ENCODE results near the gene KSR1.
A peak's percentile ranks its signal among the peaks of the same experiment; 100 is the strongest.
"Not testable (repeated sequence)": the region's sequence is repeated elsewhere in the genome, so short reads cannot be mapped to it uniquely, and the experiment has no call there.

Gene KSR1

GRCh38 chr17:27455914-27456680 lies at the start of gene KSR1:
Gene KSR1, plus strand, starts transcription at chr17:27456448. Its CDS starts 196 bp downstream, at chr17:27456644.
- peak; percentile 74 for DNase-seq

DNA sequence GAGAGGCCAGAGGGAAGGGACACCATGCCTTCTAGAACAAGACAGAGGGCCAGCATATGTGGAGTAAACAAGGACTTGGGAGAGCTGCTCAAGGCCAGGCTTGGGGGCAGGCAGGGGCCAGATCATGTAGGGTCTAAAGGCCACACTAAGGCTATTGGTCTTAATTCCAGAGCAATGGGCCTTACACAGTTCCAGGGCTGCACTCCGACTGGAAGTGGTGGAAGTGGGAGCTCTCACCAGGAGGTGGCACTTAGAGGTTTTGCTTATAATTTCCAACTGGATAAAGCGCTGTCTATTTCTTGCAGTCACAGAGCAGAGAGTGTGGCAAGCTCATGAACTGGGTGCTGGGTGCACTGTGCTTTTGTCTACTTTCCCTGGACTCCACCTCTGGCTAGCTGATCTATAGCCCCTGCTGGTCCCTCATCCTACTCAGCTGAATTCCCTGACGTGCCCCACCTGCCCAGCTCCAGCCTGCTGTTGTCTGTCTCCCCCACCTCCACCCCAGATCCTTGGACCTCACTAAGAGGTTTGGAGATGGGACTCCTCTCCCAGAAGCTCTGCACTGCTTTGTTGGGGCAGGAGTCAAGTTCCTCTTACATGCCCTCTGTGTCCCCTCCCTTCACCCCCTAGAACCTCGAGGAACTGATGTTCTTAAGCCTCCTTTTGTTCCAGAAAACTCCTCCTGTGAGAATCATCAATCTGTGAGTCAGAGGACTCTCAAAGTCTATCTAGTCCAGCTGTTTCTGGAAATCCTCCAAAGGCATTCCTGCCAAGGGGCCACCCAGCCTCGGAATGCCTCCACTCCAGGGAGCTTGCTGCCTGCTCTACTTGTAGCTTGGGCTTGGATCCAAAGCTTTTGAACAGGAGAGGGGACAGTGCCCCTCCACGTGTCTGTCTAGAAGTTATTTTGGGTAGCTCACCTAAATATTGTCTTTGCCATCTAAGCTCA lies 48.1 kb upstream of the KSR1 start:
- no peak for DNase-seq

DNA sequence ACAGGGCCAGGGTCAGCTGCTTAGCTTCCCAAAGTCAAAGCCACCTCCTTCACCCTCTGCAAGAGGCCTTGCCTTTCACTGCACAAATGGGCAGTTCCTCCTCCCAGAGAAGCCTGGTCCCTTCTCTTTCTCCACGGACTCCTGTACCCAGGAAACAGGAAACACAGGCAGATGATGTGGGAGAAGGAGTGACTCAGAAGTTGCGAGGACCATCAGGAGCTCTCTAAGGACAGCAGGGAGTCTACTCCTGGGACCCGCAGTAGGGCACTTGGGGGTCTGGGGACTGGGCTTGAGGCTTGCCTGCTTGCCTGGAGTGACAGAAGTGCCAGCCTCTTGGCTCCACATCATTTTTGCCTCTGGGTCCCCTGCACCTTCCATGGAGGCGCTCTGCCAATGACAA lies 47.4 kb upstream of the KSR1 start:
- no peak for DNase-seq

DNA sequence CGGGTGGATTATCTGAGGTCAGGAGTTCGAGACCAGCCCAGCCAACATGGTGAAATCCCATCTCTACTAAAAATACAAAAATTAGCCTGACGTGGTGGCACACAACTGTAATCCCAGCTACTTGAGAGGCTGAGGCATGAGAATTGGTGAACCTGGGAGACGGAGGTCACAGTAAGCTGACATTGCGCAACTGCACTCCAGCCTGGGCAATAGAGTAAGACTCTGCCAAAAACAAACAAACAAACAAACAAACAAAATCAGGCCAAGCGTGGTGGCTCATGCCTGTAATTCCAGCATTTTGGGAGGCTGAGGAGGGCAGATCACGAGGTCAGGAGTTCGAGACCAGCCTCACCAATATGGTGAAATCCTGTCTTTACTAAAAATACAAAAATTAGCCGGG lies 44.1 kb upstream of the KSR1 start:
- not testable (repeated sequence) for DNase-seq

- DNase-seq: no peak
Observed at GRCh38 chr17:27413315-27413714, 42.9 kb upstream of the KSR1 start.

DNA sequence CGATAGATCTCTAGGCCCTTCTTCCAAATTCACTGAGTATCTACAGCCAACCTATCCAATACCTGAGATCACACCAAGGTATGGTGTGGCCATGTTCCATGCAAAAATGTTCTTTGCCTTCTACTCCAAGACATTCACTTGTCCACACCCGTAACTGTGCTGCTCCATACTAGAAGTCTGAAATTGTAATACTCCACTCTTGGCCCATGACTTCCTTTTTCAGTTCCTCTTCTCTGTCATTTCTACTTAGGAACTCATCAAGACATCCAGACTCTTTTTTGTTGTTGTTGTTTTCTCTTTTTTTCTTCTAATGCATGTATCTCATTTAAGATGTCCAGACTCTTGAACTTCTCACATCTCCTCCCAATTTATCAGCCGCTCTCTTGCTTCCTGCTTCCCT lies 42.5 kb upstream of the KSR1 start:
- DNase-seq: no peak

DNA sequence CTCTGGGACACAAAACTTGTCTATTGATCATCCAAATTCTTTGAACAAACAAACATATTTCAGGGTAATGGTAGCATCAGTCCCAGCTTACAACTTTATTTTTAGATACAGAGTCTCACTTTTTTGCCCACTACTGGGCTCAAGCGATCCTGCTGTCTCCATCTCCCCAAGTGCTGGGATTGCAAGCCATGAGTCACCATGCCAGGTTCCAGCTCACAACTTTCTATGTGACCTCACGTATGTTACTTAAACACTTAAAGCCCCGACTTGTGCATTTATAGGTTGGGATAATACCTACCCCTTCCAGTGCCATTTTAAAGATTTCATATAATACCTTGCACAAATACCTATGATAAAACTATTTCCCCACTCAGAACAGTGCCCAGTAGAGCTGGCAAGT lies 42.0 kb upstream of the KSR1 start:
- DNase-seq: no peak

DNA sequence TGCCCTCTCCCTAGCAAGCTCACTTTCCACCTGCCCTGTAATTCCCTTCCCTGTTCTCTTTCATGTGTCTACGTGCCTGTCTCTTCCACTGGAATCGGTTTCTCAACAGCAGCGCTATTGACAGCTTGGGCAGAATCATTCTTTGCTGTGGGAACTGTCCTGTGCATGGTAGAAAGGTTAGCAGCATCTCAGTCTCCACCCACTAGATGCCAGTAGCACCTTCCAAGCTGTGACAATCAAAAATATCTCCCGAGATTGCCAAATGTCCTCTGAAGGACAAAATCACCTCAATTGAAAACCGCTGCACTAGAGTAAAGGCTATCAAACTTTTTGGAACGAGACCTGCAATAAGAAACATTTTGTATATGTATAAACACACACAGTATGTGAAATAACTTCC lies 41.6 kb upstream of the KSR1 start:
- DNase-seq: no peak

DNA sequence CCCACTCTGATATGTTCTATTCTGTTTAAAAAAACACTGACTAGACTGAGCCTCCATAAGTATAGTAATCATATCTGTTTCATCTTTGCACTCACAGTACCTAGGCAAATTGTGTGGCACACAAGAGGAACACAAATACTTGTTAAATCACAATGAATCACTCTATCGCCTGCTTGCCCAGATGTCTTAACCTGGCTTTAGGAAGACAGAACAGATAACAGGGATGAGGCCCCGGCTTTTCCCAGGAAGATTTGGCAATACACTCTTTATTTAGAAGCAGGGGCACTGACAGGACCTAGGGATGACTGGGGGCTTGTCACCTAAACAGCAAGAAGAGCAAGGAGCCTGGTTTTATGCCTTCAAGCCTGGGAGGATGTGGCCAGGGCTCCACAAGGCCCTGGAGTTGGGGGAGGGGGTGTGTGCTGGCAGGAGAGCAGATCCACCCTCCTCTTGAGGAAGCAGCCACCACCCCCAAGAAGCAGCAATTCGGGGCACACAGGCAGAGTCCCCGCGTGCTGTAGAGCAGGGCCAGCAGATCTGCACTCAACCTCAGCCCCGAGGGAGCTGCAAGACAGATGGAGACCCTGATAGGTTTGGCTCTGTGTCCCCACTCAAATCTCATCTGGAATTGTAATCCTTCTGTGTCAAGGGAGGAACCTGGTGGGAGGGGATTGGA lies 41.0 kb upstream of the KSR1 start:
- DNase-seq: no peak

GRCh38 chr17:27417596-27418365 lies 38.5 kb upstream of the KSR1 start:
- no peak for DNase-seq

DNA sequence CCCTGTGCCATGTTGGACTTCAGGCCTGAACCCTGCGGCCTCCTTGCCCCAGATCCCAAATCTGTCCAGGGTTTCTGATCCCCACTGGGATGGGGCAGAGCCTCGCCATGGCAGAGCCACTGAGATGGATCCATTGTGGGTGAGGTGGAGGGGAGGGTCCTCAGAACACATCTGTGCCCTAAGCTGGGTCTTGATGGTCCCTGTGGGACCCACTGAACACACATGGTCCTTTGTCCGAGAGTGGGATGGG lies 38.0 kb upstream of the KSR1 start:
- no peak for DNase-seq

GRCh38 chr17:27419156-27419555 lies 37.1 kb upstream of the KSR1 start:
- no peak for DNase-seq

DNA sequence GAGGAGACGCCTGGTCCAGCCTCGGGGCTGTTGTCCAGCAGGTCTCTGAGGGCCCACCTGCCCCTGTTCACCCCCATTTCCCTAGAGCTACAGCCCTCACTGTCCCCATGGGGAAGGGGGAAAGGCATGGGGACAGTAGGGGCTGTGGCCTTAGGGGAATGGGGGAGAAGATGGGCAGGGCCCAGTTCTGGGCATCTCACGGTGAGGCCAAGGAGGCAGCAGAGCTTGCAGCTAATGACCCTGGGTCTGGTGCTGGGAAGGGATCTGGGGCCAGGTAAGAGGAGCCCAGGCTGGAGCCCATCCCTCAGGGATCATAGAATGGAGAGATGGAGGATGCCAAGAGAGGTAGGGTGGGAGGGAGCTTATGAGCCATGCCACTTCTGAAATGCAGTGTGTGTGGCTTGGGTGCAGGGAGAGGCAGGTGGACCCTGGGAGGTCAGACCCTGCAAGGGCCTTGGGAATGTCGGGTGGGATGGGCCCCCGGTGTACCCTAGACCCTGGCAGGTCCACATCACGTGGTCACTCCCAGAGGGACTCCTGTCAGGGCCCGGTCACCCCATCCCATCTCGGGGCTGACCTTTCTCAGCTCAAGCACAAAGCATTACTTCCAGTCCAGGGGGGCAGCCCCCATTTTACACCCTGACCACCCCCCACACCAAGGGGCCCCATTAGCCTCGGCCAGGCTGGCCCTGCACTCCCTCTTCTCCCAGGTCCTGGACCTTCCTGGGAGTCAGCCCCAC lies 35.9 kb upstream of the KSR1 start:
- no peak for DNase-seq

- no peak for DNase-seq
Observed at GRCh38 chr17:27421111-27421510, 35.1 kb upstream of the KSR1 start.

GRCh38 chr17:27421626-27422025 lies 34.6 kb upstream of the KSR1 start:
- not testable (repeated sequence) for DNase-seq

DNA sequence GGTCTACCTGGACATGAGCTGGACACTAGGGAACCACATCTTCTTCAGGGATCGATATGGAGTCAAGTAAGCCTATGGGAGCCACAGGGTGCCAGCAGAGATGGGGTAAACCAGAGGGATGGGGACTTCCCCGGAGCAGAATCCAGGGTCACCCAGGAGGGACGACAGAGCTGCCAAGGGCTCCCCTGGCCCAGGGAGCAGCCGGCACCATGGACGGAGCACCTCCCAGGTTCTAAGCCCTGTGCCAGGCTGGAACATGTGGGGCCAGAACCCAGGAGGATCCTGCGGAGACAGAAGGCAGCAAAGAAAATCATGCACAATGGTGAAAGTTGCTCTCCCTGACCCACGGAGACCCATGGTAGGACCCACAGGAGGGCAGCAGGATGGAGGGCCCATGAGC lies 33.6 kb upstream of the KSR1 start:
- DNase-seq: no peak

- DNase-seq: no peak
Observed at GRCh38 chr17:27423651-27424050, 32.6 kb upstream of the KSR1 start.

DNA sequence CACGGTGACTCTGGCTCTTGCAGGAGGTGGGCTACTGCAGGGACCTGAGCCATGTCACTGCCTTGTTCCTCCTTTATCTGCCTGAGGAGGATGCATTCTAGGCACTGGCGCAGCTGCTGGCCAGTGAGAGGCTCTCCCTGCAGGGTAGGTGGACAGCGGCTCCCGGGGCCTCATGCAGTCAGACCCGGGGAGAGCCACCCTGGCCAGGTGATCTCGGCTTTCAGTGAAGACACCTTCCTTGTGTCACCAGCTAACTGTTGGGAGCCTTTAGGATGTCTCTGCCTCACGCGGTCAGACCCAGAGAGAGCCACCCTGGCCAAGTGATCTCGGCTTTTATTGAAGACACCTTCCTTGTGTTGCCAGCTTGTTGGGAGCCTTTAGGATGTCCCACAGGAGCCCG lies 31.7 kb upstream of the KSR1 start:
- no peak for DNase-seq

GRCh38 chr17:27424941-27425340 lies 31.3 kb upstream of the KSR1 start:
- DNase-seq: no peak

DNA sequence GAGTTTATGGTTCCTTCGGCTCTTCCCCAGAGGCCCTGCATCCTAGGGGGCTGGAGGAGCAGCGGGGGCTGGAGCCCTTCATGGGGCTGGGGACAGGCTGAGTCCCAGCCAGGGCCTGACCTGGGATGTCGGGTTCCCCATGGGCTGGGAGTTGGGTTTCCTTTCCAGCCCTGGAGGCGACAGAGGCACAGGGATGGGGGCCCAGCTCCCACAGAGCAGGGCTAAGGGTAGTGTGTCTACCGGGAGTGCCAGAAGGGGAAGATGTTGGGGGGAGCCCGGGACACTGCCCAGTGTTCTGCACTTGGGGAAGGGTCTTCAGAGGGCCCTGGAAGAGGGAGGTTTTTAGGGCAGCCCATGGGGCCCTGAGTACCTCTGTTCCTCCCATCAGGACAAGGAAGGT lies 30.7 kb upstream of the KSR1 start:
- not testable (repeated sequence) for DNase-seq

- DNase-seq: no peak
Observed at GRCh38 chr17:27425991-27426390, 30.3 kb upstream of the KSR1 start.

GRCh38 chr17:27426471-27426870 lies 29.8 kb upstream of the KSR1 start:
- not testable (repeated sequence) for DNase-seq

Data from activated gamma-delta T cell treated with Interleukin-2 at 50 U/mL for 16 hours (primary cell).